Rectal smooth muscle tissue (tissue), 1 donor: ENCODE data around the gene S100A5.

Experiments
- H3K27ac ChIP-seq: one replicate; pipeline ENCODE4 v1.7.0; 2013; ENCODE audit warnings: low read depth, low read length, inconsistent platforms
- H3K27me3 ChIP-seq: one replicate; pipeline ENCODE4 v1.7.0; 2013; ENCODE audit warnings: low read length; ENCODE audit not compliant: control insufficient read depth, insufficient read depth
- H3K36me3 ChIP-seq: one replicate; pipeline ENCODE4 v1.7.0; 2013; ENCODE audit warnings: low read length; ENCODE audit not compliant: control insufficient read depth, insufficient read depth
- H3K4me1 ChIP-seq: one replicate; pipeline ENCODE4 v1.7.0; 2013; ENCODE audit warnings: low read length; ENCODE audit not compliant: control insufficient read depth, insufficient read depth
- H3K4me3 ChIP-seq: one replicate; pipeline ENCODE4 v1.7.0; 2013; ENCODE audit warnings: low read length
- H3K9ac ChIP-seq: one replicate; pipeline ENCODE4 v1.7.0; 2013; ENCODE audit warnings: low read length

The S100A5 gene

GRCh38 chr1:153541641-153542590 lies 1.2 kb upstream of the S100A5 start:
- Histone ChIP-seq H3K4me1 (peaks cover 33% of the 10 kb centered on the region), H3K4me3 (no peak overlapping the region), H3K9ac (no peak overlapping the region), H3K27me3 (no peaks in the 10 kb centered on the region), H3K27ac (no peak overlapping the region), H3K36me3 (peaks cover 7% of the 10 kb centered on the region)

- peaks cover 8% of the 10 kb centered on the region for H3K36me3 ChIP-seq
- no peak overlapping the region for H3K27ac ChIP-seq
- H3K4me3 ChIP-seq, result no peak overlapping the region
- no peaks in the 10 kb centered on the region for H3K27me3 ChIP-seq
- peaks cover 25% of the 10 kb centered on the region for H3K4me1 ChIP-seq
- H3K9ac ChIP-seq, result no peak overlapping the region
Observed at GRCh38 chr1:153539395-153540093, 1.2 kb downstream of the S100A5 start.

GRCh38 chr1:153538315-153538821 lies 2.4 kb downstream of the S100A5 start:
- no peak overlapping the region for H3K9ac ChIP-seq
- H3K4me3 ChIP-seq, result no peak overlapping the region
- no peaks in the 10 kb centered on the region for H3K27me3 ChIP-seq
- peaks cover 21% of the 10 kb centered on the region for H3K4me1 ChIP-seq
- no peak overlapping the region for H3K27ac ChIP-seq
- H3K36me3 ChIP-seq, result peaks cover 7% of the 10 kb centered on the region

- Histone ChIP-seq H3K27ac (no peak overlapping the region), H3K27me3 (no peaks in the 10 kb centered on the region), H3K9ac (no peak overlapping the region), H3K4me1 (peaks cover 23% of the 10 kb centered on the region), H3K4me3 (no peak overlapping the region), H3K36me3 (peaks cover 7% of the 10 kb centered on the region)
Observed at GRCh38 chr1:153537376-153537730, 3.4 kb downstream of the S100A5 start.

GRCh38 chr1:153536671-153537375 lies 3.9 kb downstream of the S100A5 start:
- H3K27ac ChIP-seq, result peak overlapping the region; percentile 100
- H3K9ac ChIP-seq, result no peak overlapping the region
- peaks cover 23% of the 10 kb centered on the region for H3K4me1 ChIP-seq
- peaks cover 7% of the 10 kb centered on the region for H3K36me3 ChIP-seq
- no peaks in the 10 kb centered on the region for H3K27me3 ChIP-seq
- peak overlapping the region; percentile 96 for H3K4me3 ChIP-seq

GRCh38 chr1:153536012-153536670 lies 4.6 kb downstream of the S100A5 start:
- H3K4me1 ChIP-seq, result peaks cover 23% of the 10 kb centered on the region
- H3K27ac ChIP-seq, result peak overlapping the region; percentile 100
- peak overlapping the region; percentile 96 for H3K4me3 ChIP-seq
- H3K27me3 ChIP-seq, result no peaks in the 10 kb centered on the region
- H3K36me3 ChIP-seq, result peaks cover 7% of the 10 kb centered on the region
- H3K9ac ChIP-seq, result peak overlapping the region; percentile 99

GRCh38 chr1:153535242-153536011 lies 5.3 kb downstream of the S100A5 start, which contains the start of gene S100A6:
Gene S100A6 (minus strand): TSS chr1:153535991. CDS start chr1:153535339, 652 bp downstream.
- peaks cover 23% of the 10 kb centered on the region for H3K4me1 ChIP-seq
- H3K4me3 ChIP-seq, result peak within 1 kb of the TSS; percentile 96
- H3K36me3 ChIP-seq, result peaks cover 7% of the 10 kb centered on the region
- H3K27me3 ChIP-seq, result no peaks in the 10 kb centered on the region
- peak within 1 kb of the TSS; percentile 99 for H3K9ac ChIP-seq
- H3K27ac ChIP-seq, result peak within 1 kb of the TSS; percentile 100

GRCh38 chr1:153534925-153535241 lies 5.9 kb downstream of the S100A5 start:
- H3K27me3 ChIP-seq, result no peaks in the 10 kb centered on the region
- H3K4me3 ChIP-seq, result peak overlapping the region; percentile 96
- H3K36me3 ChIP-seq, result peaks cover 7% of the 10 kb centered on the region
- peaks cover 23% of the 10 kb centered on the region for H3K4me1 ChIP-seq
- H3K9ac ChIP-seq, result peak overlapping the region; percentile 99
- H3K27ac ChIP-seq, result peak overlapping the region; percentile 100

- peak overlapping the region; percentile 100 for H3K27ac ChIP-seq
- H3K9ac ChIP-seq, result peak overlapping the region; percentile 99
- peak overlapping the region; percentile 96 for H3K4me3 ChIP-seq
- H3K4me1 ChIP-seq, result peaks cover 23% of the 10 kb centered on the region
- H3K36me3 ChIP-seq, result peaks cover 7% of the 10 kb centered on the region
- no peaks in the 10 kb centered on the region for H3K27me3 ChIP-seq
Observed at GRCh38 chr1:153534226-153534924, 6.4 kb downstream of the S100A5 start.

- peaks cover 7% of the 10 kb centered on the region for H3K36me3 ChIP-seq
- peak overlapping the region; percentile 96 for H3K4me3 ChIP-seq
- H3K9ac ChIP-seq, result peak overlapping the region; percentile 57
- peaks cover 23% of the 10 kb centered on the region for H3K4me1 ChIP-seq
- peak overlapping the region; percentile 100 for H3K27ac ChIP-seq
- H3K27me3 ChIP-seq, result no peaks in the 10 kb centered on the region
Observed at GRCh38 chr1:153533689-153534201, 7.0 kb downstream of the S100A5 start.
